Activated CD8-positive, alpha-beta T cell treated with anti-CD3 and anti-CD28 coated beads, Interleukin-2, amount 10 ng/mL, durations not matched to agents 7 days and 5 days (primary cell): Measurements from ENCODE around the gene HAPLN2. TPM values are rescaled to one million over a fixed set of nuclear protein-coding genes. Genes with fewer than 3 reads are reported as not detected.
A peak's percentile ranks its signal among the peaks of the same experiment; 100 is the strongest.

Source experiments
- ATAC-seq: fragments of 150-1000 bp; cut with Tn5 transposase; one replicate; pipeline ENCODE4 v1.10.0; 2021; ENCODE audit warnings: moderate library complexity
- CTCF ChIA-PET: fragments of 350-600 bp; sonication (Branson Sonifier 250); formaldehyde crosslinking; loops from one replicate; lab custom pipeline; 2021; ENCODE audit warnings: antibody characterized with exemption; lab: Charles Lee
- POLR2A ChIA-PET: fragments of 350-600 bp; sonication (Branson Sonifier 250); formaldehyde crosslinking; loops from one replicate; lab custom pipeline; 2021; ENCODE audit warnings: antibody characterized with exemption; lab: Charles Lee
- DNase-seq: peaks from one replicate; pipeline ENCODE4 v3.0.0-alpha.2; 2020
- H3K27ac Mint-ChIP-seq: one replicate; pipeline ENCODE4 v1.8.0; 2021; ENCODE audit warnings: mild to moderate bottlenecking, mixed read lengths
- H3K27me3 Mint-ChIP-seq: one replicate; pipeline ENCODE4 v1.8.0; 2021; ENCODE audit warnings: low read depth, mixed read lengths
- H3K36me3 Mint-ChIP-seq: one replicate; pipeline ENCODE4 v1.8.0; 2021; ENCODE audit warnings: low read depth, mixed read lengths
- H3K4me1 Mint-ChIP-seq: one replicate; pipeline ENCODE4 v1.8.0; 2021; ENCODE audit warnings: low read depth, mixed read lengths
- H3K4me3 Mint-ChIP-seq: one replicate; pipeline ENCODE4 v1.8.0; 2021; ENCODE audit warnings: mild to moderate bottlenecking, mixed read lengths
- H3K9me3 Mint-ChIP-seq: one replicate; pipeline ENCODE4 v1.8.0; 2022; ENCODE audit warnings: mixed read lengths; ENCODE audit not compliant: insufficient read depth
- total RNA-seq, 2 experiments: library from RNA; stranded (reverse); gene quantifications; one replicate each; pipeline ENCODE4 v1.2.3, GENCODE V29; 2021

HAPLN2 gene
- total RNA-seq, 2 experiments from 2014 or later: not detected

DNA sequence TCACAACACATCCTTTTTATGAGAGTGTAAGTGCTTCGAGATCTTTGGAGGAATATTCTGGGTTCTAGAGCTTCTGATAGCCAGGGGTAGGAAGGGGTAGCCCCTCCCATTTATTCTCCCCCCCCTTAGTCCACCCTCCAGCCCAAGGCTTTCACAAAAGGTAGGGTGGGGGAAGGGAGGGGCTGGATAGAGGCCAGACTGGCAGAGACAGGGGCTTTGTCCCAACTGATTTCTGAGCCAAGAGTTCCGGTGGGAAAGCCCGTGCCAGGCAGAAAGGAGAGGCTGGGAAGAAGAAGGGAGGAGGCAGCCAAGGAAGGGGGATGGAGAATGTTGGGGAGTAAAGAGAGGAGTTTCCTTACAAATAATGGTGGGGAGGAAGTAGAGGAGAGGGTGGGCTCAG is 25.8 kb downstream of the HAPLN2 start:
- Mint-ChIP-seq H3K27me3 (peaks cover 80% of the 10 kb centered on the region), H3K36me3 (no peaks in the 10 kb centered on the region), H3K4me1 (peaks cover 37% of the 10 kb centered on the region), H3K9me3 (no peaks in the 10 kb centered on the region), H3K27ac (no peak overlapping the region), H3K4me3 (no peak overlapping the region)
- ChIA-PET POLR2A (interaction anchor here (0.8 kb wide), 1 partner anchor 83 kb away, joined by 3 read pairs; the partner anchor contains the start of genes ISG20L2 and METTL25B), CTCF (interaction anchor here (1.3 to 5.6 kb wide), 9 partner anchors 12 to 199 kb away, joined by 3 to 52 read pairs (median 20); no protein-coding TSS in a partner anchor)
- no peak for ATAC-seq
- no peak for DNase-seq

DNA sequence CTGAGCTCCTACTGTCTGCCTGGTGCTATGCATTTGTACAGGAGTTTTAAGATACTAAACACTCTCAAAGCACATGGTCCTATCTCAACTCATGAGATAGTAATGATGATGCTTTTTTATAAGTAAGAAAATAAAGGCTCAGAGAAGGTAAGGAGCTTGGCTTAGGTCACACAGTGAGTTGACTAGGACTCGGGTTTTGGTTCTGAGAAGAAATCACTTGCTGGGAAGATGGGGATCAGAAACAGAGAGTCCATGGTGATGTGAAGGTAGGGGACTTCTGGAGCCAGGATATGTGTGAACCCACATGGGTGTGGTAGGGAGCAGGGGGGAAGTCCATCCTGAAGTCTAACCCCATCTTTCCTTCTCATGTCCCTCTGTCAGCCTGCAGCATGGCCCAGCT is 26.5 kb downstream of the HAPLN2 start:
- Mint-ChIP-seq H3K27ac (no peak overlapping the region), H3K4me3 (no peak overlapping the region), H3K27me3 (peaks cover 82% of the 10 kb centered on the region), H3K9me3 (no peaks in the 10 kb centered on the region), H3K4me1 (peaks cover 37% of the 10 kb centered on the region), H3K36me3 (no peaks in the 10 kb centered on the region)
- no peak for ATAC-seq
- ChIA-PET POLR2A (interaction anchor here (0.8 kb wide), 1 partner anchor 83 kb away, joined by 3 read pairs; the partner anchor contains the start of genes ISG20L2 and METTL25B), CTCF (interaction anchor here (1.2 to 5.6 kb wide), 9 partner anchors 12 to 199 kb away, joined by 3 to 52 read pairs (median 10); no protein-coding TSS in a partner anchor)
- no peak for DNase-seq

GRCh38 chr1:156646738-156647211 is 27.6 kb downstream of the HAPLN2 start:
- peaks cover 76% of the 10 kb centered on the region for H3K27me3 Mint-ChIP-seq
- ATAC-seq (no peak), DNase-seq (no peak)
- H3K9me3 Mint-ChIP-seq: no peaks in the 10 kb centered on the region
- ChIA-PET CTCF (interaction anchor here (1.2 to 5.6 kb wide), 6 partner anchors 11 to 201 kb away, joined by 5 to 52 read pairs (median 22); no protein-coding TSS in a partner anchor), POLR2A (no interaction called here)
- peaks cover 31% of the 10 kb centered on the region for H3K4me1 Mint-ChIP-seq
- no peaks in the 10 kb centered on the region for H3K36me3 Mint-ChIP-seq
- no peak overlapping the region for H3K4me3 Mint-ChIP-seq
- no peak overlapping the region for H3K27ac Mint-ChIP-seq

GRCh38 chr1:156647351-156647750 is 28.1 kb downstream of the HAPLN2 start:
- DNase-seq (no peak), ATAC-seq (no peak)
- Mint-ChIP-seq H3K9me3 (no peaks in the 10 kb centered on the region), H3K4me3 (no peak overlapping the region), H3K27me3 (peaks cover 77% of the 10 kb centered on the region), H3K27ac (no peak overlapping the region), H3K36me3 (no peaks in the 10 kb centered on the region), H3K4me1 (peaks cover 29% of the 10 kb centered on the region)
- POLR2A ChIA-PET: no interaction called here
- CTCF ChIA-PET: interaction anchor here (1.8 to 2.6 kb wide), 2 partner anchors 11 to 20 kb away, joined by 16 to 28 read pairs; no protein-coding TSS in a partner anchor

- Mint-ChIP-seq H3K4me1 (peaks cover 17% of the 10 kb centered on the region), H3K4me3 (no peak overlapping the region), H3K36me3 (no peaks in the 10 kb centered on the region), H3K27me3 (peaks cover 78% of the 10 kb centered on the region), H3K9me3 (no peaks in the 10 kb centered on the region), H3K27ac (no peak overlapping the region)
- ATAC-seq (no peak), DNase-seq (no peak)
- CTCF ChIA-PET: interaction anchor here (1.1 to 3.6 kb wide), 11 partner anchors 8 to 77 kb away, joined by 3 to 28 read pairs (median 6); no protein-coding TSS in a partner anchor
- POLR2A ChIA-PET: no interaction called here
Measured at GRCh38 chr1:156648496-156648895, 29.3 kb downstream of the HAPLN2 start.

DNA sequence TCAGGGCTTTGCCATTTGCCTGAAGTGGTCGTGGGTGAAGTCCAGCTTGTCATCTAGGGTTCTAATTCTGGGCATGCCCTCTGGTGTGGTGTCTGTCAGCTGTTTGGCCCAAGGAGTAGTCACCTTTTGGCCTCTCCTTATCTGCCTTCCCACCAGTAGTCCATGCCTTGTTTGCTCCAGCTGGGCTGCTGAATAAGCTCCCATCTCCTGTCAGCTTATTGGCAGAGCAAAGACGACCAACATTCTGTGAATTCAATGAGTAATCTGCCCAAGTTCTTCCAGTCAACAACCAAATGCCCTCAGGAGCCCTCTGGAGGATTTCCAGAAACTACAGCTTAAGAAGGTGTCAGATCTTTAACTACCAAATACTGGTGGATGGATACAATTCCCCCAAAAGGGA is 29.7 kb downstream of the HAPLN2 start:
- no peak overlapping the region for H3K4me3 Mint-ChIP-seq
- ATAC-seq (no peak), DNase-seq (no peak)
- H3K9me3 Mint-ChIP-seq: no peaks in the 10 kb centered on the region
- POLR2A ChIA-PET: no interaction called here
- CTCF ChIA-PET: interaction anchor here (1.1 to 3.6 kb wide), 12 partner anchors 8 to 77 kb away, joined by 3 to 28 read pairs (median 6); no protein-coding TSS in a partner anchor
- H3K36me3 Mint-ChIP-seq: no peaks in the 10 kb centered on the region
- H3K4me1 Mint-ChIP-seq: peaks cover 13% of the 10 kb centered on the region
- H3K27ac Mint-ChIP-seq: no peak overlapping the region
- peaks cover 79% of the 10 kb centered on the region for H3K27me3 Mint-ChIP-seq

DNA sequence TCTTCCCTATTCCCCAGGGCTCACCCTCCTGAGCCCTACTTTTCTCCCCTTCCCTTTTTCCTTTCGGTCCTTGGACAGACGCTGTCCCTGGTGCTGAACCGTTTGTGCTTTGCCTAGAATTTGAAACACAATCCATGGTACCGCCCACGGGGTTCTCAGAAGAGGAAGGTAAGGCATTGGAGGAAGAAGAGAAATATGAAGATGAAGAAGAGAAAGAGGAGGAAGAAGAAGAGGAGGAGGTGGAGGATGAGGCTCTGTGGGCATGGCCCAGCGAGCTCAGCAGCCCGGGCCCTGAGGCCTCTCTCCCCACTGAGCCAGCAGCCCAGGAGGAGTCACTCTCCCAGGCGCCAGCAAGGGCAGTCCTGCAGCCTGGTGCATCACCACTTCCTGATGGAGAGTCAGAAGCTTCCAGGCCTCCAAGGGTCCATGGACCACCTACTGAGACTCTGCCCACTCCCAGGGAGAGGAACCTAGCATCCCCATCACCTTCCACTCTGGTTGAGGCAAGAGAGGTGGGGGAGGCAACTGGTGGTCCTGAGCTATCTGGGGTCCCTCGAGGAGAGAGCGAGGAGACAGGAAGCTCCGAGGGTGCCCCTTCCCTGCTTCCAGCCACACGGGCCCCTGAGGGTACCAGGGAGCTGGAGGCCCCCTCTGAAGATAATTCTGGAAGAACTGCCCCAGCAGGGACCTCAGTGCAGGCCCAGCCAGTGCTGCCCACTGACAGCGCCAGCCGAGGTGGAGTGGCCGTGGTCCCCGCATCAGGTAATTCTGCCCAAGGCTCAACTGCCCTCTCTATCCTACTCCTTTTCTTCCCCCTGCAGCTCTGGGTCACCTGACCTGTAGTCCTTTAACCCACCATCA is 33.1 kb downstream of the HAPLN2 start:
- Mint-ChIP-seq H3K4me3 (no peak overlapping the region), H3K36me3 (no peaks in the 10 kb centered on the region), H3K27ac (no peak overlapping the region), H3K27me3 (peaks cover 80% of the 10 kb centered on the region), H3K4me1 (peaks cover 8% of the 10 kb centered on the region), H3K9me3 (no peaks in the 10 kb centered on the region)
- POLR2A ChIA-PET: interaction anchor here (0.6 kb wide), 1 partner anchor 75 kb away, joined by 3 read pairs; no protein-coding TSS in a partner anchor
- ATAC-seq (no peak), DNase-seq (peak; percentile 58)
- CTCF ChIA-PET: interaction anchor here (1.5 to 3.8 kb wide), 3 partner anchors 8 to 74 kb away, joined by 5 to 21 read pairs (median 17); no protein-coding TSS in a partner anchor

GRCh38 chr1:156652992-156653355 is 33.8 kb downstream of the HAPLN2 start:
- CTCF ChIA-PET: interaction anchor here (1.5 to 3.8 kb wide), 2 partner anchors 26 to 73 kb away, joined by 5 to 21 read pairs; no protein-coding TSS in a partner anchor
- H3K27ac Mint-ChIP-seq: no peak overlapping the region
- peaks cover 15% of the 10 kb centered on the region for H3K4me1 Mint-ChIP-seq
- ATAC-seq (no peak), DNase-seq (no peak)
- no peaks in the 10 kb centered on the region for H3K9me3 Mint-ChIP-seq
- H3K4me3 Mint-ChIP-seq: no peak overlapping the region
- no peaks in the 10 kb centered on the region for H3K36me3 Mint-ChIP-seq
- POLR2A ChIA-PET: interaction anchor here (0.6 kb wide), 1 partner anchor 75 kb away, joined by 3 read pairs; no protein-coding TSS in a partner anchor
- H3K27me3 Mint-ChIP-seq: peaks cover 77% of the 10 kb centered on the region

- peaks cover 30% of the 10 kb centered on the region for H3K4me1 Mint-ChIP-seq
- H3K27ac Mint-ChIP-seq: no peak overlapping the region
- DNase-seq (no peak), ATAC-seq (no peak)
- POLR2A ChIA-PET: interaction anchor here (1.2 kb wide), 1 partner anchor 23 kb away, joined by 4 read pairs; the partner anchor contains the start of gene NES
- no peaks in the 10 kb centered on the region for H3K36me3 Mint-ChIP-seq
- H3K4me3 Mint-ChIP-seq: no peak overlapping the region
- H3K9me3 Mint-ChIP-seq: no peaks in the 10 kb centered on the region
- H3K27me3 Mint-ChIP-seq: peaks cover 64% of the 10 kb centered on the region
- CTCF ChIA-PET: interaction anchor here (1.1 to 8.5 kb wide), 10 partner anchors 11 to 269 kb away, joined by 3 to 240 read pairs (median 6); partner anchors contain the start of genes CRABP2, HAPLN2, ISG20L2 and METTL25B
Measured at GRCh38 chr1:156654700-156655099, 35.5 kb downstream of the HAPLN2 start.

GRCh38 chr1:156655151-156655903 is 36.1 kb downstream of the HAPLN2 start:
- H3K36me3 Mint-ChIP-seq: no peaks in the 10 kb centered on the region
- POLR2A ChIA-PET: interaction anchor here (0.7 to 1.2 kb wide), 2 partner anchors 22 to 101 kb away, joined by 3 to 4 read pairs; partner anchors contain the start of gene NES
- peaks cover 59% of the 10 kb centered on the region for H3K27me3 Mint-ChIP-seq
- no peaks in the 10 kb centered on the region for H3K9me3 Mint-ChIP-seq
- CTCF ChIA-PET: interaction anchor here (1.1 to 8.5 kb wide), 13 partner anchors 11 to 270 kb away, joined by 3 to 240 read pairs (median 5); partner anchors contain the start of genes CRABP2, HAPLN2, ISG20L2 and METTL25B
- ATAC-seq (no peak), DNase-seq (no peak)
- H3K27ac Mint-ChIP-seq: no peak overlapping the region
- H3K4me1 Mint-ChIP-seq: peaks cover 36% of the 10 kb centered on the region
- H3K4me3 Mint-ChIP-seq: no peak overlapping the region
